ENCODE results near the gene UBN1. TPM values are rescaled to one million over a fixed set of nuclear protein-coding genes. Genes with fewer than 3 reads are reported as not detected.
A peak's percentile ranks its signal among the peaks of the same experiment; 100 is the strongest.

UBN1 gene
- total RNA-seq, 6 experiments from 2014 or later, result 21.3 to 24.8 (median 22.0) TPM

GRCh38 chr16:4891097-4891885, 44.0 kb downstream of the UBN1 start:
- no peak for DNase-seq
- no peaks in the 10 kb centered on the region for H3K9me3 Mint-ChIP-seq
- no peaks in the 10 kb centered on the region; the same call in none of the 2 replicates for H3K27me3 Mint-ChIP-seq (ENCODE audit: insufficient read depth)
- no peak overlapping the region for H3K27ac Mint-ChIP-seq
- peaks cover 7% of the 10 kb centered on the region; the same call in 1 of the 2 replicates for H3K4me1 Mint-ChIP-seq (ENCODE audit: low read depth)
- H3K36me3 Mint-ChIP-seq (ENCODE audit: low read depth), result peaks cover under 1% of the 10 kb centered on the region; the same call in 1 of the 2 replicates
- H3K4me3 Mint-ChIP-seq, result no peak overlapping the region
- TF ChIP-seq, protein P1, sequence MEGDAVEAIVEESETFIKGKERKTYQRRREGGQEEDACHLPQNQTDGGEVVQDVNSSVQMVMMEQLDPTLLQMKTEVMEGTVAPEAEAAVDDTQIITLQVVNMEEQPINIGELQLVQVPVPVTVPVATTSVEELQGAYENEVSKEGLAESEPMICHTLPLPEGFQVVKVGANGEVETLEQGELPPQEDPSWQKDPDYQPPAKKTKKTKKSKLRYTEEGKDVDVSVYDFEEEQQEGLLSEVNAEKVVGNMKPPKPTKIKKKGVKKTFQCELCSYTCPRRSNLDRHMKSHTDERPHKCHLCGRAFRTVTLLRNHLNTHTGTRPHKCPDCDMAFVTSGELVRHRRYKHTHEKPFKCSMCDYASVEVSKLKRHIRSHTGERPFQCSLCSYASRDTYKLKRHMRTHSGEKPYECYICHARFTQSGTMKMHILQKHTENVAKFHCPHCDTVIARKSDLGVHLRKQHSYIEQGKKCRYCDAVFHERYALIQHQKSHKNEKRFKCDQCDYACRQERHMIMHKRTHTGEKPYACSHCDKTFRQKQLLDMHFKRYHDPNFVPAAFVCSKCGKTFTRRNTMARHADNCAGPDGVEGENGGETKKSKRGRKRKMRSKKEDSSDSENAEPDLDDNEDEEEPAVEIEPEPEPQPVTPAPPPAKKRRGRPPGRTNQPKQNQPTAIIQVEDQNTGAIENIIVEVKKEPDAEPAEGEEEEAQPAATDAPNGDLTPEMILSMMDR (IDR thresholded peaks at IDR 0.05), result no peak

DNA sequence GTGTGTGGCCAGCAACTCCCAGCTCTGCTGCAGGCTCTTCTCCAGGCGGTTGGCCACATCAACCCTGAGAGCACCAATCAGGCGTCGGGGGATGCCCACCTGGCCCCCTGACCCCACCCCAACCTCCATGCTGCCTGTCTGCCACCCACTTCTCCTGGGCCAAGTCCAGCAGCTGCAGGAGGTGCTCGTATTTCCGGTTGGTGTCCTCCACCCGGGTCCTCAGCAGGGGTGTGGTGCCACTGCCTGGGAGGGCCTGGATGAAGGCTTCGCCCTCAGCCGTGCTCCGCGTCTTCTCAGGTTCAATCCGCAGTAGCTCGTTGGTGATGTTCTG, 44.6 kb downstream of the UBN1 start:
- DNase-seq, result no peak
- H3K4me3 Mint-ChIP-seq, result no peak overlapping the region
- TF ChIP-seq, protein P1 (IDR thresholded peaks at IDR 0.05), result no peak

DNA sequence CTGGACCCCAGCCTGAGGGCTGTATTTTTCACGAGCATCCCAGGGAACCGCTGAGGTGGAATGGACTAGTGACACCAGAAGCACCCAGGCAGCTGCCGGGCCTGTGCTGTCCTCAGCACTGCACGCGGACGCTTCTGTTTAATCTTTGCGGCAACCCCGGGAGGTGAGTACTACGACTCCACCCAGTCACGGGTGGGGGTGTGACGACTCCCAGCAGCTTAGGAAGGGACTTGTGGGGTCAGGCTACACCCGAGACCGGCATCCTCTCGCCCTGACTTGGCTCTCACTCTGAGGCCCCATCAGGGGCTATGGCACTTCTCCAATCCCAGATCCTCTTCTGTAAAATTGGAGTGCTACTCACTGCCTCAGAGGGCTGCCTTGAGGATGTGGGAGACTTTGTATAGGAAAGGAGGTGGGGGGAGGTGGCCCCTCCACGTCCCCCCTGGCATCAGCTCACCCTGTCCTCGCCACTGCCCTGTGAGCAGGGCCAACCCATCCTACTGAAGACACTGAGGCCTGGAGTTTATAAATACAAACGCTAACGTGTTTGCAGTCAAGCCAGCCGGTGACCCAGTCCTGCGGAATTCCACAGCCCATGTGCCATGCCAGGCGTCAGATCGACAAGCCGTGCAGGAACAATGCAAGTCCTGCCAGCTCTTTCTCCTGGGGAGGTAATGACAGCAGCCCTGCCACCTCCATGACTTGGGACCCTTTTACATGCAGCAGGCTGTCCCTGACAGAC, 45.3 kb downstream of the UBN1 start:
- H3K9me3 Mint-ChIP-seq, result peaks cover 2% of the 10 kb centered on the region; the same call in 1 of the 2 replicates
- peaks cover 7% of the 10 kb centered on the region; the same call in 1 of the 2 replicates for H3K4me1 Mint-ChIP-seq (ENCODE audit: low read depth)
- no peaks in the 10 kb centered on the region; the same call in none of the 2 replicates for H3K27me3 Mint-ChIP-seq (ENCODE audit: insufficient read depth)
- no peak overlapping the region for H3K27ac Mint-ChIP-seq
- TF ChIP-seq, protein P1 (IDR thresholded peaks at IDR 0.05), result no peak
- H3K4me3 Mint-ChIP-seq, result no peak overlapping the region
- no peaks in the 10 kb centered on the region for H3K36me3 Mint-ChIP-seq (ENCODE audit: low read depth)
- DNase-seq, result peak; percentile 21

More for the DNA sequence above, 44.6 kb downstream of the UBN1 start:
- Mint-ChIP-seq H3K36me3 (ENCODE audit: low read depth) (no peaks in the 10 kb centered on the region), H3K27ac (no peak overlapping the region), H3K9me3 (no peaks in the 10 kb centered on the region), H3K27me3 (ENCODE audit: insufficient read depth) (no peaks in the 10 kb centered on the region; the same call in none of the 2 replicates), H3K4me1 (ENCODE audit: low read depth) (peaks cover 7% of the 10 kb centered on the region; the same call in 1 of the 2 replicates)

- H3K27me3 Mint-ChIP-seq (ENCODE audit: insufficient read depth), result no peaks in the 10 kb centered on the region; the same call in 1 of the 2 replicates
- no peak for DNase-seq
- peaks cover 2% of the 10 kb centered on the region; the same call in 1 of the 2 replicates for H3K36me3 Mint-ChIP-seq (ENCODE audit: low read depth)
- peaks cover 7% of the 10 kb centered on the region; the same call in 1 of the 2 replicates for H3K4me1 Mint-ChIP-seq (ENCODE audit: low read depth)
- TF ChIP-seq, protein P1 (IDR thresholded peaks at IDR 0.05), result no peak
- H3K4me3 Mint-ChIP-seq, result no peak overlapping the region
- H3K27ac Mint-ChIP-seq, result no peak overlapping the region
- peaks cover 7% of the 10 kb centered on the region for H3K9me3 Mint-ChIP-seq
These were observed 46.0 kb downstream of the UBN1 start for GRCh38 chr16:4893103-4893862.

Measured in HFFc6 (cell line).